Coronary artery (tissue), 2 donors: ENCODE data around the gene CDH4.

Source experiments
- DNase-seq: peaks from one replicate; pipeline ENCODE4 v3.0.0-alpha.2; 2017; ENCODE audit warnings: low spot score
- H3K27ac ChIP-seq, 2 donors: fragments of 200-600 bp; sonication (generic); one replicate each; pipeline ENCODE4 v1.5.1; 2016 to 2019
- H3K4me3 ChIP-seq: fragments of 200-600 bp; sonication (generic); 2 replicates; pipeline ENCODE4 v1.5.1; 2016; ENCODE audit warnings: mild to moderate bottlenecking, moderate library complexity
- CTCF ChIP-seq: fragments of 200-600 bp; sonication (generic); IDR thresholded peaks from one replicate; pipeline ENCODE4 v1.5.1; 2019; ENCODE audit warnings: antibody characterized with exemption

Gene CDH4

GRCh38 chr20:61378694-61379355 is 126.8 kb downstream of the CDH4 start:
- no peak overlapping the region for H3K27ac ChIP-seq

GRCh38 chr20:61379898-61380544 is 128.0 kb downstream of the CDH4 start:
- no peak for DNase-seq
- Histone ChIP-seq H3K27ac (no peak overlapping the region), H3K4me3 (no peak overlapping the region)
- no peak for TF ChIP-seq CTCF

More at GRCh38 chr20:61378694-61379355, 126.8 kb downstream of the CDH4 start:
- no peak for DNase-seq
- no peak for TF ChIP-seq CTCF
- H3K4me3 ChIP-seq: no peak overlapping the region

GRCh38 chr20:61380545-61380915 is 128.5 kb downstream of the CDH4 start:
- DNase-seq: no peak
- Histone ChIP-seq H3K4me3 (no peak overlapping the region), H3K27ac (no peak overlapping the region)
- no peak for TF ChIP-seq CTCF

GRCh38 chr20:61382194-61382593 is 130.1 kb downstream of the CDH4 start:
- no peak overlapping the region for H3K4me3 ChIP-seq
- DNase-seq: no peak
- TF ChIP-seq CTCF: no peak

GRCh38 chr20:61385296-61385695 is 133.2 kb downstream of the CDH4 start:
- no peak overlapping the region for H3K27ac ChIP-seq
- TF ChIP-seq CTCF: no peak
- no peak for DNase-seq
- H3K4me3 ChIP-seq: no peak overlapping the region

More at GRCh38 chr20:61382194-61382593, 130.1 kb downstream of the CDH4 start:
- H3K27ac ChIP-seq: no peak overlapping the region

GRCh38 chr20:61385731-61386130 is 133.7 kb downstream of the CDH4 start:
- DNase-seq: no peak
- Histone ChIP-seq H3K27ac (no peak overlapping the region), H3K4me3 (no peak overlapping the region)
- no peak for TF ChIP-seq CTCF
